ENCODE results near the gene EDAR.

GRCh38 chr2:108980076-108980475, 8.9 kb downstream of the EDAR start:
- TF ChIP-seq CTCF (IDR thresholded peaks at IDR 0.05; ENCODE audit: insufficient read depth, low read length) (no peak), REST (IDR thresholded peaks at IDR 0.05; ENCODE audit: insufficient replicate concordance, low read depth) (no peak)
